ENCODE measurements around the gene ANKRD2.

DNA sequence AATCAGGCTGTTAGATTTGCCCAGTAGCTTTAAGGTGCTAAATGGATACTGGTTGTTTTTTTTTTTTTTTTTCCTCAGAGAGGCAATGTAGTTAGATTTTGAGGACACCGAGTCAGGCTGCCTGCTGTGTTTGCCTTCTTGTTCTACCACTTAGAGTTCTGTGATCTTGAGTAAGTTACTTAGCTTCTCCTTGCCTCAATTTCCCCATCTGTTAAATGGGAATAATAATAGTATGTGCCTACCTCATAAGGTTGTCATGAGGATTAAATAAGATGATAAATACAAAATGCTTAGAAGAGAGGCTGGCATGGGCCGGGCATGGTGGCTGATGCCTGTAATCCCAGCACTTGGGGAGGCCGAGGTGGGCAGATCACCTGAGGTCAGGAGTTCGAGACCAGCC lies 46.2 kb downstream of the ANKRD2 start:
- TF ChIP-seq, protein P1, sequence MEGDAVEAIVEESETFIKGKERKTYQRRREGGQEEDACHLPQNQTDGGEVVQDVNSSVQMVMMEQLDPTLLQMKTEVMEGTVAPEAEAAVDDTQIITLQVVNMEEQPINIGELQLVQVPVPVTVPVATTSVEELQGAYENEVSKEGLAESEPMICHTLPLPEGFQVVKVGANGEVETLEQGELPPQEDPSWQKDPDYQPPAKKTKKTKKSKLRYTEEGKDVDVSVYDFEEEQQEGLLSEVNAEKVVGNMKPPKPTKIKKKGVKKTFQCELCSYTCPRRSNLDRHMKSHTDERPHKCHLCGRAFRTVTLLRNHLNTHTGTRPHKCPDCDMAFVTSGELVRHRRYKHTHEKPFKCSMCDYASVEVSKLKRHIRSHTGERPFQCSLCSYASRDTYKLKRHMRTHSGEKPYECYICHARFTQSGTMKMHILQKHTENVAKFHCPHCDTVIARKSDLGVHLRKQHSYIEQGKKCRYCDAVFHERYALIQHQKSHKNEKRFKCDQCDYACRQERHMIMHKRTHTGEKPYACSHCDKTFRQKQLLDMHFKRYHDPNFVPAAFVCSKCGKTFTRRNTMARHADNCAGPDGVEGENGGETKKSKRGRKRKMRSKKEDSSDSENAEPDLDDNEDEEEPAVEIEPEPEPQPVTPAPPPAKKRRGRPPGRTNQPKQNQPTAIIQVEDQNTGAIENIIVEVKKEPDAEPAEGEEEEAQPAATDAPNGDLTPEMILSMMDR (IDR thresholded peaks at IDR 0.05; ENCODE audit: borderline replicate concordance, extremely low read depth, low read length, poor library complexity, severe bottlenecking): no peak
- TF ChIP-seq EZH2 (IDR thresholded peaks at IDR 0.05; ENCODE audit: borderline replicate concordance, low read depth, low read length, severe bottlenecking): no peak

All from DND-41 (cell line).